NK-92 (cell line): ENCODE results near the gene SP2.

Source experiments
- DNase-seq: peaks from one replicate; lab custom pipeline; 2025; ENCODE audit not compliant: unreplicated experiment; lab: John Stamatoyannopoulos, UW

Gene SP2

DNA sequence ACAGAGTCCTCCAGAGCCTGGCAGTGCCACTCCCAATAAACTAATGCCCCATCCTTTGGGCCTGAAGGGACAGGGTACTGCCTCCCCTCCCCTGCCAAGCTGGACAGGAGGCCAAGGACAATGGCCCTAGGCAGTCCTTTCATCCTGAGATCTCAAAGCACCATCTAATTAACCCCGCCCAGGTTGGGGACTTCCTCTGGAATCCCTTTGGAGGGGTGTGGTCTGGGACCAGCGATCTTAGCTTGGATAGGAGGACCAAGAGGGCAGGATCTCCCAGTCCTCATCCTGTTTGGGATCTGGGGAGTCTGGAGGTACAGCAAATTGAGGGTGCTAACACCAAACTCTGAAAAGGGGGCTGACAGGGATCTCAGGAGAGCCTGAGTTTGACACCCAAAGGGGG is 26.9 kb upstream of the SP2 start:
- no peak for DNase-seq

DNA sequence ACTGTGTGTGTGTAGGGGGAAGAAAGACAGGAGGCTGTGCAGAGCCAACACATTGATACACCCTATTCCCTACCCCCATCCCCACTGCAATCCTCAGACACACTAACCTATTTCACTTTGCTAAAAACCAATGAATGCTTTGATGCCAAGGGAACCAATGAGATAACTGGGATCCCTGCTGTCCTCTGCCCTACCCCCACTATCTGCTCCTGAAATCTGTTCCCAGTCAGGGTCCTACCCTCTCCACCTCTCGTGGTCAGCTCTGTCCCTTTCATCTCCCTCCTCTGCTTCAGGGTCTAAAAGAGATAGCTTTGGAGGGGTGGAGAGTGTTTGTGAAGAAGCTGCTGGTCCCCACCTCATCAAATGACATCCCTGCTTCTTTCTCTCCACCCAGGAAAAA is 26.0 kb upstream of the SP2 start:
- no peak for DNase-seq

DNA sequence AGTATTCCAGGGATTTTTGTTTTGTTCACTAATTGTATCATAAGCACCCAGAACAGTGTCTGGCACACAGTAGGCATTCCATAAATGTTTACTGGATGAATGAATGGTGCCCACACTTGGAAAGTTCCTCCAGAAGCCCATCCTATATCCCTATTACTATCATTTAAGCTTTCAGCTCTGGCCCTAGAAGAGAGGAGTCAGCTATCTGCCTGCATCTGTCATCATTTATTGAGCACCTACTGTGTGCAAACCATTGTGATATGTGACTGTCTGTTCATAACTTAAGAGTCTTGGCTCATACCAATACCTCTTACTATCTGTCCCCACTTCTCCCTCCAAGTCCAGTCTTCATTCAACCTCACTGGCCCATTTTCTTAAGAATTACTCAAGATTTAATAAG is 25.0 kb upstream of the SP2 start:
- no peak for DNase-seq

DNA sequence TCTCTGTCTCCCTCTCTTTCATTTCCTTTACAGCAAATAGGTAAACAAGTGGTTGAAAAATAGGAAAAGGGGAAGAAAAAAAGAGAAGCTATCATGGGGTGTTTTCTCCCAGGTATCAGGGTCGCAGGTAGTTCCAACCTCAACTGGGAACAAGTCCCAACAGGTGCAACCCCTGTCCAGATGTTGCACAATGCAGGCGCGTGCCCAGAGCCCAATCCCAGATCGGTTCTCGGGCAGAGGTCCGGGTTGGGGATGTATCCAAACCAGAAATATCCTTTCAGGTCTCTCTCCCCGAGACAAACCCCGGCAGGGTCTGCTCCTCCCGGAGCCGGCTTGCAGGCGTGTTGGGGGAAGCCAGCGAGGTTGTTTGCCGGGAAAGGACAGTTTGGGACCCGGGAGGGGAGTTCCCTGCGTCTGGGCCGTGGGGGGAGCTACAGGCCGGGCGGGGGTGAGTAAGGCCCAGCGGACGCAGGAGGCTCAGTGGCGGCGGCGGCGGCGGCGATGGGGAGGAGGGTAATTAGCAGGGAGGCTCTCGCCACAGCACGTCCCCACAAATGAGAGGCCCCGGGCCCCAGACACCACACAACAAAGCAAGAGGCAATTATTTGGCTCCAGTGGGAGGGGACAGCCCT is 23.9 kb upstream of the SP2 start:
- no peak for DNase-seq

DNA sequence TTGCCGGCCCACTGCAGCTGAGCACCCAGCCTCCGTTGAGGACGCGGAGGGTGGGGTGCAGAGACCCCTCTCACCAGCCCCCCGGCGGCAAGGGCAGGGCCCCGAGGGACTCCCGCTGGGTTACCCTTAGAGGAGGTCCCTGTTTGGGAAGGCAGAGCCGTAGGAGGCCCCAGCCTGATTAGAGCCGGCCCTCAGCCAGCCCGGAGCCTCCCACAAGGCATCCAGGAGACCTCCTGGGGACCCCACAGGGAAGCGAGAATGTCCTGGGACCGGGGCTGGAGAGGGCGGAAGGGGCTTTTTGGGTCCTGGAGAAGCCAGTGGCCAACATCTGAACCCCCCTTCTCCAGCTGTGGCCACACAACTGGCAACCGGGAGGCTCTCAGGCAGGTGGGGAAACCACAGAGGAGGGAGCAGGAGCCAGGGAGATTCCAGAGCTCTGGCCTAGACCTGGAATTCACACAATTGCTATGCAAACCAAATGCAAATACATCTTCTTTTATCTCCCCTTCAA is 23.3 kb upstream of the SP2 start:
- no peak for DNase-seq

DNA sequence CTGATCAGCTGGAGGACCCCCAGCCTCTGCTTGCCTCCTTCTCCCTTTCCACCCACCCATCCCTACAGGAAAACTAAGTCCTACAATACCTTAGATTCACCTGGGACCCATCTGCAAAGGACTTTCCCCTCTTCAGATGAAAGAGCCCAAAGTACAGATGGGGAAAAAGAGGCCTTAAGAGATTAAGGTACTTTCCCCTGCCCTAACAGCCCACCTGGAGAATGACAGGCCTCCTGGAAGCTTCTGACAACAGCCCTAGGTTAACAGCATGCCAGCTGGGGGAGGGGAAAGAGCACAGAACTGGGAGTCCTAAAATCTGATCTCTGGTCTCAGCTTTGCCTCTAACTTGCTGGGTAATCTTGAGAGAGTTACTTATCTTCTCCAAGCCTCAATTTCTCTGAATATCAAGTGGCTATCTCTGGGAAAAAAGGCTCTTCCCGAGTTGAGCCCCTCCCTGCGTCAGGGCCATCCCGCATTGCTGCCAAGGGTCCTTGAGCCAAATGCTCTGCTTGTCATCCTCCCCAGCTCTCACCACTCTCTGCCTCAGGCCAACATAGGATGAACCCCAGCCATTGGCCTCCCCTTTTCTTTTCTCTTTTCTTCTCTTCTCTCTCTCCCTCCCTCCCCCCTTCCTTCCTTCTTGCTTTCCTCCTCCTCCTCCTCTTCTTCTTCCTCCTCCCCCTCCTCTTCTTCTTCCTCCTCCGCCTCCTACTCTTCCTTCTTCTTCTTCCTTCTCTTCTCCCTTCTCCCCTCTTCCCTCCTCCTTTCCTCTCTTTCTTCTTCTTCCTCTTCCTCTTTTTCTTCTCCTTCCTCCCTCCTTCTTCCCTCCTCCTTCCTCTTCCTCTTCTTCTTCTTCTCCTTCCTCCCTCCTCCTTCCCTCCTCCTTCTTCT is 22.6 kb upstream of the SP2 start:
- no peak for DNase-seq

DNA sequence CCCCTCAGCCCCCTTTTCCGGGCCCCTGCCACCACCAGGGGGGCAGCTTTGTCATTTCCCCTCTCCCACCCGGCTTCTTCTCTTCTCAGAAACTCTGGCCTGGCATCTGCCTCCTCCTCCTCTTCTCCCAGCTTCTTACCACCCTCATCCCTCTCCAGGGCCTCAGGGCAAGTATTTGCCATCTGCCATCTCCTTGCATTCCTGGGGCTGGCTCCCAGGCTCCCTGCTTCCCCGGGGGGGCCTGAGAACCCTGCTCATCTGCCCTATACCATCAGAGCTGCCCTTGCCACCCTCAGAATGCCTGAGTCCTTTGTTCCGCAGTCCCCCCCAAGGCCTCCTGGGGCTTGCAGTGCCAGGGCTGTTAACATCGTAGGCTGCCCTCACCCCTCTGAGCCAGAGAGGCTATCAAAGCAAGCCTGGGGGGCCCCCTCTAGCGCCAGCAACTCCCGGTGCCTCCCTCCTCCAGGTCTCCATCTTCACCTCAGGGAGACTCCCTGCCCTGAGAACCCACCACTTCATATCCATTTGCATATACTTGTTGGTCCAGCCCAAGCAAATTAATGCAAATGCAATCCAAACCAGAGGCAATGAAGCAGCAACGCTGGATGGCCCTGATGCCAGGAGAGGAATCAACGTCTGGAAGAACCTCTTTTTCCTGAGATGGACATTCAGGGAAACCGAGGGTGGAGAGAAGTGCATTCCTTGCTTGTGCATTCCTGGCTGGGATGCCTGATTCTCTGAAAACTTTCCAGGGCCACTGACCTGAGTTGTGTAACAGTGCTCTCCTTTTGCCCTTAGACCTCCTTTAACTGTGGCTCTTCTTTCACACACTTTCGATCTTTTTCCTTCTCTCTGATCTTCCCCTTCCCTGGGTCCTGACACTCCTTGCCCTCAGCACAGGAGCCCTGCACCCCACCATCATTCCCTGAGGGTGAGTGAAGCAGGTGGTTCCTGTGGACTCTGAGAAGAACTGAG is 20.7 kb upstream of the SP2 start:
- DNase-seq = no peak

DNA sequence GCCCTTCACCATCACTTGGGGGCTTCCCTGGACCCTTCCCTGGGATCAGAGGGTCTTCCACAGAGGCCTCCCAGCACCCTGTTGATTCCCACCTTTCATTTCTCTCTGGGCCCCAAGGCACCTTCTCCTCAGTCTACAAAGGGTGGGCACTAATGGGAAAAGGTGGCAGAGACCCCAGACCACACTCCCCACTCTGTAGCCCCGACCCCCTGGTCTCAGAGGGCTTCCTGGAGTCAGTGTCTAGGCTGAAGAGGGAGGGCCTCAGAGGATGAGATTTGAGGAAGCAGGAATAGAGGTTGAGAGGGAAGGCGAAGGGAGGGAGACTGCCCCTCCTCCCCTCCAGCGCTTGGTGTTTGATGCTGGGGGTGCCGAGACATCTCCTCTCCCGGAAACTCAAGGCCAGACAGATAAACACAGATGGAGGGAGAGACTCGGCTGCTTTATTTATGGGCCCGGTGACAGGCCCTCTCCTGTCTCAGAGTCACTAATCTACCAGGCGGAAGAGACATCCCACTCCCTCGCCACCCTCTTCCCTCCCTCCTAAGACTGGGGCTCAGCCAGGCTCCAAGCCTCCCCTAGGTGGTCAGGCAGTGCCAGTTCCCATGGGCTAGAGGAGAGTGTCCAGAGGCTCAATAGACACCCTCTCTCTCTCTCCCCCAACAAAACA is 18.5 kb upstream of the SP2 start:
- DNase-seq = no peak

DNA sequence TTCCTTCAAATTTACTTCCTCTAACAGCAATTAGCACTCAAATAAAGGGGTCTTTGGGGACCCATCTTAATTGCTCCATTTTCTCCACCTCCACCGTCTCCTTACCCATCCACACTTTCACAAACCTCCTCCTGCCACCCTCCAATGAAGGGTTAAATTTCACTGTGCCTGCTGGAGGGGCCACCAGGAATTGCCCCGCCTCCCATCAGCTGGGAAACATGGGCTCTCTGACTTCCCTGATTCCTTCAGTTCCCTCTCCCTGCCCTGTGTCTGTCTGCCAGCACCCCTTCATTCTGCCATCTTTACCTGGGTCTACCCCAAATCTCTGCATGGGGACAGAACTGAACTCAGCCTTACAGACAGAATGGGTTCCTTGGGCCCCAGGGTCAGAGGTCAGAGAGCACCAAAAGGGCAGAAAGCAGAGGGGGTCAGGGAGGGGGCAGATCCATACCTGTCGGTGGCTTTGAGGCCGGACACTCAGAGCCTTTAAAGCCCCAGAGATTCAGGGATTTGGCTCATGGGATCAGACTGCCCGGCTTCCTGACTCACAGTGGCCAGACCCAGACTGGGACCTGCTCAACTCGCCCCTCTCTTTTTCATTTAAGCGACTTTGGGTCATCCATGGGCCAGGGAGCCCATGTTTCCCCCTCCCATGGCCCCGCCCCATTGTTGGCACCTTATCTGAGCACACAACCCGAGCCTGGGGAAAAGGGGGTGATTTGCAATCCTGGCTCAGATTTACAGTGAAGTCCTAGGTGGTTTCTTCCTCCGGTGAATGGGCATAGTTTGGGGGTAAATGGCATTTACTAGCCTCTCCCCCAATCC is 17.6 kb upstream of the SP2 start:
- DNase-seq = no peak

DNA sequence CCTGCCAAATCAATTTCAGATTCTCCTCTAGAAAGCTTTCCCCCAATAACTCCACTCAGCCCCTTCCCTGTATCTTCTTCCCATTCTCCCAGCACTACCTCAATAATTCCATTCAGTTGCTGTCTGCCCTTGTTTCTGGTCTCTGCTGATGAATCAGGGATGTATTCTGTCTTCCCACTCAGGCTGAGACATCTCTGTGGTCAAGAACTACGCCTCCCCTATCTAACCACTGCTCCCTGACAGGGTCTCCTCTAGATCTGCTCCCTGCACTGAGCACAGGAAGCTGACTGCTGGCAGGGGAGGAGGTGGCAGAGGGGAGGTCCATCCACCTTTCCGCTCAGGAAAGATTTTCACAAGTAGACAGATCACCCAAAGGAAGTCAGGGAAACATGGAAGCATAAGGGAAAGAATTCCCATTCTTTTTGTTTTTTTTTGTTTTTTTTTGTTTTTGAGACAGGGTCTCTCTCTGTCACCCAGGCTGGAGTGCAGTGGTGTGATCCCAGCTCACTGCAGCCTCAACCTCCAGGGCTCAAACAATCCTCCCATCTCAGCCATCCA is 16.9 kb upstream of the SP2 start:
- no peak for DNase-seq

DNA sequence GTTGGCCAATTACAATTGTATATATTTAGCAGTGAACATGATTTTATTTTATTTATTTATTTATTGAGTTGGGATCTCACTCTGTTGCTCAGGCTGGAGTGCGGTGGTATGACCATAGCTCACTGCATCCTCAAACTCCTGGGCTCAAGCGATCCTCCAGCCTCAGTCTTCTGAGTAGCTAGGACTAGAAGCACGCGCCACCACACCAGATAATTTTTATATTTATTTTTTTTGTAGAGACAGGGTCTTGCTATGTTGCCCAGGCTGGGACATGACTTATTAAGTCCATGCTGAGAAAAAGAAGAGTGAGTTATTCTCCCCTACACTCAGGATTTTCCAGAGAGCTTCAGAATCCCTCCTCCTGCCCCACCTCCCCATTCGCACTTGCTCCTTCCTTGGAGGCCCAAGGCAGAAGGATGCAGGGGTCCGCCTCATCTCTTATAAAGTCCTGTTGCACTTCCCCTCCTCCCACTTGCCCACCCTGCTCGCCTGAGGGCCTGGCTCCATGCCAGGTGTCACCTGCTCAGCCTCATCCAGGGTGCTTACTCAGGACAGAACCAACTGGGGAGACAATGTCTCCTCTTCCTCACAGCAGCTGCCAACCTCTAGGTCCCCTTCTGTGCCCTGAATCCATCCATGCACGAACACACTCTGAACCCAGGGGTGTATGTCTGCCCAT is 16.1 kb upstream of the SP2 start:
- DNase-seq = no peak

DNA sequence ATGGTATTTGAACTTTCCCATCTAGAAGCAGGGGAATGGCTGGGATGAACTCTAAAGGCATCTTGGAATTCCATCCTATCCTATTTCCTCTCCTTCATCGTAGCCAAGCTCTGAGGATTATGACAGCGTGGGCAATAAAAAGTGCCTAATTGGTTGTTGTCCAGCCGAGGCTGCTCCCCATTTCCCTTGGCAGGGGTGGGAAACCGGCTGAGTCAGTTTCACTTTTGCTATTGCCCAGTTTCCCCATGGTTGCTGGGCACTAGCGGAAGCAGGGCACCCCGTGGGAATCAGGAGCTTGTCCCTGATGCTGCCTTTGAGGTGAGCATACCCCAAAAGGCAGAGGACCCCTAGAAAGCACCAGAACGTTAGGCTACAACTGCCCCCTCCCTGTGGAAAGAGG is 13.8 kb upstream of the SP2 start:
- no peak for DNase-seq

DNA sequence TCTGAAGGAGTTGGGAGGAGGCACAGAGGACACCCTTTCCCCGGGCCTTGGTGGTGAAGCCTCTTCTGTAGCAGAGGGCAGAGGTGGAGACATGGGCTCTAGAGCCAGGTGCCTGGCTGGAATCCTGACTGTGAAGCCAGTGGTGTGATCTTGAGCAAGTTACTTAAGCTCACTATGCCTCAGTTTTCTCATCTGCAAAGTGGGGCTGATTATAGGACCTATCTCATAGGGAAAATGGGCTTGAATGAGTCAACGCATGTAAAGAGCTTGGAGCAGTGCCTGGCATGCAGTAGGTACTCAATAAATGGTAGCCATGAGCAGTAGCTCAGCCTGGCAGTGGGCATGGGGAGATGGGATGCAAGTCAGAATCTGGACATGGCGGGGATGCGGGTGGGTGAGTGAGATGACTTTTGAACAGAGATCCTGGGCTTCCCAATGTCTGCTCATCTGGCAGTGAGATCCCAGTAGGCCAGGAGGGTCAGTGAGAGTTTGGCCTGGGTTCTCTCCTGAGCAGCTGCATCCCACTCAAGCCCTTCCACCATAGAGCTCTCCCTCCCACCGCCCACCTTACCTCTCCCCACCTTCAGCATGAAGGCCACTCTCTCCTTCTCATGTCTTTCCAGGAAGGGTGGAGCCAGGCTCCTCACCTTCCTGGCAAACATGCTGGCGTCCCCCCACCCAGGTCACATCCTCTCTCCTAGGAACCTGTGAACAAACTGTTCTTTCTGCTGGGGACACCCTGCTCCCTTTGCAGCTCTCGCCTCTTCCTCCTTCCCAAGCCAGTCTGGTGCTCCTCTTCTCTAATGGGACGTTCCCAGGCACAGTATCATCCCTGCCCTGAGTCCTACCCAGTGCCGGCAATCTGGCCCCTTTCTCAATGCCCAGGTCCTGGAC is 13.1 kb upstream of the SP2 start:
- DNase-seq = no peak

DNA sequence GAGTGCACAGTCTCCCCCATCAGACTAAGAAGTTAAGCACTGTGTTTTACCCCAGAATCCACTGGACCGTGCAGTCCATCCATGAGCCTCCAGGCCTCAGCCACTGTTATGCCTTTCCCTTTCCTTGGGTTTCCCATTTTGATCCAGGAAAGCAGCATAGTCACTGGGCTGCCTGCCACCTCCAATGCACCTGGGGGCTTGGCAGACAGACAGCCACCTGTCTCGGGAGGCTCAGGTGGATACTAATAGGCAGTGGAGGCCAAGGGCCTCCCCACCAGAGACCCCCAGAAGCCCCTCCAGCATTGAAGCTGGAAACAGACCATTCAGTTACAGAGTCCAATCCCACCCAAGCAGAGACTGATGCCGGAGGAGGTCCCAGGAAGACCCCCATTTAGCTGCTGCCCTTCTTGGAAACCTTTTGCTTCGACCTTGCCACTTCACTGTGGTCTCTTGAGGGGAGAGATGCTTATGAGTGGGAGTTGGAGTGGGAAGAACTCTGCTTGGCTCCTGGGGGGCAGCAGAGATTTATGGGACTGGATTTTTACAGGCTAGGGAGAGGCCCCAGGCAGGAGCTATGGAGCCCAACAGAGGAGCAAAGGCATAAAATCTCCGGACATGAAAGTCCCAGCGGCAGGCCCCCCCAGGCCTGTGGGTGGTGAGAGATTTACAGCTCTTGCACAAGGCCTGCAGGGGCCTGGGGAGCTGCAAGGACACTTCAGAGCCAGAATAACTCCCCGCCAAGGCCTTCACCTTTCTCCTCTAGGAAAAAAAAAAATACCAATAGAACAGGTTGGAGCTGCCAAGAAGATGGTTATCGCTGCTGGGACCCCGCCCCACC is 12.2 kb upstream of the SP2 start:
- DNase-seq = no peak

DNA sequence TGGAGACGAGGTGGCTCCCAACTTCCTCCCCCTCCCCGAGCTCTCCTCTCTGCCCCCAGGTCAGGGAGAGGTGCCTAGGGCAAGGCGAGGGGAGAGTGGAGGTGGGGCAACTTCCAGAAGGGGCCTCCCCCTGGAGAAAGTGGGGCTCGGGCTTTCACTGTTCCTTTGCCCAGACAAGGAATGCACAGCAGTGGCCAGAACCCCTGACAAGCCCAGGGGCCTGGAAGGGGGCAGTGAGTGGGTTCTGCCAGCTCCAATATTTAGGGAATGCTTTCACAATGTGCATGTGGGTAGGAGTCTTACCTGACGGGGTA is 11.7 kb upstream of the SP2 start:
- no peak for DNase-seq

DNA sequence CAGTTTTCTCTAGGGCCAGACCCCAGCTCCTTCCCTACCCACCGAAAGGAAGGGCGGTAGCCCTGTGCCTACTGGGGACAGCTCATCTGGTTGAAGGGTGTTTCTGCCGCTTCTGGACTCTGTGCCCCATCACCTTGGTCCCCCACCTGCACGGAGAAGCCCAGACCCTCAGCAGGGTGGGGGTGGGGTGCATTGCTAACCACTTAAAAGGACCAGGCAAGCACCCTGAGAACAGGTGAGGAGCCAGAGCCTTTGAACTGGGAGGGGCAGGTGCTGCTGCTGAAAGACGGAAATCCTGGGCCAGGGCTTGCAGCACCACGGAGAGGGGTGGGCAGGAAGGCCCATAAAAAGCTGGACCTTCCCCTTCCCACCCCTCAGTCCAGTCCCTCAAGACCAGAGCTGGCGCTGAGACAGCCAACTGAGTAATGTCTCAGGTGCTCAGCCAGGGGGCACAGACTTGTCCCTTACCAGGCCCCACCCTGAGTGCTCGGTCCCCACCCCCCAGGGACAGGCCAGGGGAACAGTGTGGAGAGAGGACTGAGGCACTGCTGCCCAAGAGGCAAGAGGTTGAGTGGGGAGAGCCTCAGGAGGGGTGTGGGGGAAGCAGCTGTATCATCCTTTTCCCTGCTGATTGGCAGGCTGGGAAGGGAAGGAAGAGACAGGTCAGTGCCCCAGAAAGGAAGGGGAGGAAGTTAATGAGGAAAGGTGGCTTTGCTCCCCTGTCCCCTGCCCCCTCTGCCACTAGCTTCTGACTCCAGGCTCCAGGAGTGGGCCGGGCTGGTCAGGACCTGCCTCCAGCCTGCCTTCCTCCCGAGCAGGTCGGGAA is 10.9 kb upstream of the SP2 start:
- DNase-seq = no peak

DNA sequence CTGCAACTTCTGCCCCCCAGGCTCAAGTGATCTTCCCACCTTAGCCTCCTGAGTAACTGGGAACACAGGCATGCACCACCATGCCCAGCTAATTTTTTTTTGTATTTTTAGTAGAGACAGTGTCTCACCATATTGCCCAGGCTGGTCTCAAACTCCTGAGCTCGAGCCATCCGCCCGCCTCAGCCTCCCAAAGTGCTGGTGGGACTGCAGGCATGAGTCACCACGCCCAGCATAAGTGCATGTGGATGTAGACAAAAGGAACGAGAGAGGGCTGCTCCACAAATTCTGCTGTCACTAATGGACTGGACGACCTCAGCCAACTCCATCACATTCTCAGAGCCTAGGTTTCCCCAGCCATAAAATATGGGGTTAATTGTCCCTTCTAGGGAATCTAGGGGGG is 7.7 kb upstream of the SP2 start:
- no peak for DNase-seq
